SK-N-SH treated with all-trans-retinoic acid at 6 μM for 48 hours (cell line): ENCODE measurements around the gene RIC8A.

Source experiments
- ATAC-seq: fragments of 200-7000 bp; cut with Tn5 transposase; 3 replicates; pipeline ENCODE4 v1.9.1; 2020; ENCODE audit warnings: mild to moderate bottlenecking, moderate library complexity
- CSDC2 ChIP-seq: fragments of 250-450 bp; sonication (Bioruptor Pico); IDR thresholded peaks from 2 replicates; pipeline ENCODE4 v1.5.0; 2020; ENCODE audit warnings: mild to moderate bottlenecking, moderate library complexity
- ESRRG ChIP-seq: fragments of 250-450 bp; sonication (Bioruptor Pico); IDR thresholded peaks from 2 replicates; pipeline ENCODE4 v1.6.1; 2021; ENCODE audit warnings: mild to moderate bottlenecking
- GLIS3 ChIP-seq: fragments of 250-450 bp; sonication (Bioruptor Pico); IDR thresholded peaks from 2 replicates; pipeline ENCODE4 v1.5.0; 2020; ENCODE audit warnings: mild to moderate bottlenecking, moderate library complexity
- ISL1 ChIP-seq: fragments of 250-450 bp; sonication (Bioruptor Pico); IDR thresholded peaks from 2 replicates; pipeline ENCODE4 v2.1.2; 2022; ENCODE audit warnings: mild to moderate bottlenecking, moderate library complexity
- PPARA ChIP-seq: fragments of 250-450 bp; sonication (Bioruptor Pico); IDR thresholded peaks from 2 replicates; pipeline ENCODE4 v1.5.0; 2020; ENCODE audit warnings: mild to moderate bottlenecking, borderline replicate concordance
- RARB ChIP-seq: fragments of 250-450 bp; sonication (Bioruptor Pico); IDR thresholded peaks from 2 replicates; pipeline ENCODE4 v1.8.0; 2021; ENCODE audit warnings: mild to moderate bottlenecking, moderate library complexity
- TCF4 ChIP-seq: fragments of 250-450 bp; sonication (Bioruptor Pico); IDR thresholded peaks from 2 replicates; pipeline ENCODE4 v1.8.0; 2021; ENCODE audit warnings: mild to moderate bottlenecking, moderate library complexity, borderline replicate concordance
- TOX ChIP-seq: fragments of 250-450 bp; sonication (Bioruptor Pico); IDR thresholded peaks from 2 replicates; pipeline ENCODE4 v1.8.0; 2021; ENCODE audit warnings: mild to moderate bottlenecking, moderate library complexity, borderline replicate concordance
- ZFP3 ChIP-seq: fragments of 250-450 bp; sonication (Bioruptor Pico); IDR thresholded peaks from 2 replicates; pipeline ENCODE4 v1.5.0; 2020; ENCODE audit warnings: mild to moderate bottlenecking, moderate library complexity
- ZFP30 ChIP-seq: fragments of 450-650 bp; formaldehyde crosslinking; IDR thresholded peaks from 2 replicates; pipeline ENCODE4 v1.5.0; 2022; ENCODE audit warnings: mild to moderate bottlenecking, moderate library complexity
- ZNF565 ChIP-seq: fragments of 450-650 bp; formaldehyde crosslinking; conservative IDR thresholded peaks from 2 replicates; pipeline ENCODE4 v1.5.0; 2020; ENCODE audit warnings: low read depth, mild to moderate bottlenecking, moderate library complexity
- ZNF70 ChIP-seq: fragments of 450-650 bp; formaldehyde crosslinking; IDR thresholded peaks from 2 replicates; pipeline ENCODE4 v1.5.0; 2020; ENCODE audit warnings: mild to moderate bottlenecking, moderate library complexity
- ZNF8 ChIP-seq: fragments of 450-650 bp; formaldehyde crosslinking; IDR thresholded peaks from 2 replicates; pipeline ENCODE4 v1.5.0; 2020; ENCODE audit warnings: mild to moderate bottlenecking, moderate library complexity
- TF ChIP-seq, protein P1 (sequence below): fragments of 250-450 bp; sonication (Bioruptor Pico); IDR thresholded peaks from 2 replicates; pipeline ENCODE4 v1.5.0; 2020; ENCODE audit warnings: mild to moderate bottlenecking, moderate library complexity
- TF ChIP-seq, protein P2 (sequence below): fragments of 250-450 bp; sonication (Bioruptor Pico); IDR thresholded peaks from 2 replicates; pipeline ENCODE4 v1.5.1; 2020; ENCODE audit warnings: low read depth, mild to moderate bottlenecking, moderate library complexity
- TF ChIP-seq, protein P3 (sequence below): fragments of 250-450 bp; sonication (Bioruptor Pico); IDR thresholded peaks from 2 replicates; pipeline ENCODE4 v1.5.1; 2021; ENCODE audit warnings: mild to moderate bottlenecking, moderate library complexity
- TF ChIP-seq, protein P4 (sequence below): fragments of 250-450 bp; sonication (Bioruptor Pico); IDR thresholded peaks from 2 replicates; pipeline ENCODE4 v1.8.0; 2020; ENCODE audit warnings: mild to moderate bottlenecking, moderate library complexity, borderline replicate concordance
- TF ChIP-seq, protein P5 (sequence below): fragments of 250-450 bp; sonication (Bioruptor Pico); IDR thresholded peaks from 2 replicates; pipeline ENCODE4 v1.8.0; 2021; ENCODE audit warnings: low read depth, mild to moderate bottlenecking, moderate library complexity, borderline replicate concordance

Gene RIC8A

DNA sequence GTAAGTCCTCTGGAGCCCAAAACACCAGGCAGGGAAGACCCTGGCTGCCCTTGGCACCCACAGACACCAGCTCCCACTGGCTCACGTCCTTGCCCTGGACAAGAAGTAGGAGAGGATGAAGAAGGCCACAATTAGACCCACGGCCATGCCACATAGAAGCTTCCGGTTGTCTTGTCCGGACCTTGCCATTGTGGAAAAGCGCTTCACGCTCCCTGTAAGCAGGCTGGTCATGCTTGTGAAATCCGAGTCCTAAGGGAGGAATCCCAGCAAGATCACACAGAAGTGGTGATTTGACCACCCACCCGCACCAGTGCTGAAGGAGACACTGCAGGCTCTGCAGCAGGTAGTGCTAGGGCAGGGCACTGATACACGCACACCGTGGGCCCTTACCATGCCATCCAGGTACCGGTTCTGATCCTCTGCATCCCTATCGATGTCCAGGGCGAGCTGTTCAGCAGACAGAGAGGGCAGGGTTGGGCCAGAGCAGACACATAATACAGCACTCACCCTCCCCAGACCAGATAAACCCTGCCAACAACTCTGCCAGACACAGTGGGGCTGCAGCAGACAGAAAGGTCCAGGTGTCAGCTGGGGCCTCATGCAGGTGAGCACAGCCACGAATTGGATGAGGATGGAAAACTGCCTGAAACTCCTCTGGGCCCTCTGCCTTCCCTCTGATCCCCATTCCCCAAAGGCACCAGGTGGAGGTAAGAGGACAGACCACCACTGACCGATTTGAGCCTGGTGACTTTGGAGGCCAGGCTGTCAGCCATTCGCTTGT, 2.1 kb upstream of the RIC8A start (continued):
- TF ChIP-seq, protein P1, sequence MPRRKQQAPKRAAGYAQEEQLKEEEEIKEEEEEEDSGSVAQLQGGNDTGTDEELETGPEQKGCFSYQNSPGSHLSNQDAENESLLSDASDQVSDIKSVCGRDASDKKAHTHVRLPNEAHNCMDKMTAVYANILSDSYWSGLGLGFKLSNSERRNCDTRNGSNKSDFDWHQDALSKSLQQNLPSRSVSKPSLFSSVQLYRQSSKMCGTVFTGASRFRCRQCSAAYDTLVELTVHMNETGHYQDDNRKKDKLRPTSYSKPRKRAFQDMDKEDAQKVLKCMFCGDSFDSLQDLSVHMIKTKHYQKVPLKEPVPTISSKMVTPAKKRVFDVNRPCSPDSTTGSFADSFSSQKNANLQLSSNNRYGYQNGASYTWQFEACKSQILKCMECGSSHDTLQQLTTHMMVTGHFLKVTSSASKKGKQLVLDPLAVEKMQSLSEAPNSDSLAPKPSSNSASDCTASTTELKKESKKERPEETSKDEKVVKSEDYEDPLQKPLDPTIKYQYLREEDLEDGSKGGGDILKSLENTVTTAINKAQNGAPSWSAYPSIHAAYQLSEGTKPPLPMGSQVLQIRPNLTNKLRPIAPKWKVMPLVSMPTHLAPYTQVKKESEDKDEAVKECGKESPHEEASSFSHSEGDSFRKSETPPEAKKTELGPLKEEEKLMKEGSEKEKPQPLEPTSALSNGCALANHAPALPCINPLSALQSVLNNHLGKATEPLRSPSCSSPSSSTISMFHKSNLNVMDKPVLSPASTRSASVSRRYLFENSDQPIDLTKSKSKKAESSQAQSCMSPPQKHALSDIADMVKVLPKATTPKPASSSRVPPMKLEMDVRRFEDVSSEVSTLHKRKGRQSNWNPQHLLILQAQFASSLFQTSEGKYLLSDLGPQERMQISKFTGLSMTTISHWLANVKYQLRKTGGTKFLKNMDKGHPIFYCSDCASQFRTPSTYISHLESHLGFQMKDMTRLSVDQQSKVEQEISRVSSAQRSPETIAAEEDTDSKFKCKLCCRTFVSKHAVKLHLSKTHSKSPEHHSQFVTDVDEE (CRISPR knock-in tag), result no peak
- TF ChIP-seq, protein P2, sequence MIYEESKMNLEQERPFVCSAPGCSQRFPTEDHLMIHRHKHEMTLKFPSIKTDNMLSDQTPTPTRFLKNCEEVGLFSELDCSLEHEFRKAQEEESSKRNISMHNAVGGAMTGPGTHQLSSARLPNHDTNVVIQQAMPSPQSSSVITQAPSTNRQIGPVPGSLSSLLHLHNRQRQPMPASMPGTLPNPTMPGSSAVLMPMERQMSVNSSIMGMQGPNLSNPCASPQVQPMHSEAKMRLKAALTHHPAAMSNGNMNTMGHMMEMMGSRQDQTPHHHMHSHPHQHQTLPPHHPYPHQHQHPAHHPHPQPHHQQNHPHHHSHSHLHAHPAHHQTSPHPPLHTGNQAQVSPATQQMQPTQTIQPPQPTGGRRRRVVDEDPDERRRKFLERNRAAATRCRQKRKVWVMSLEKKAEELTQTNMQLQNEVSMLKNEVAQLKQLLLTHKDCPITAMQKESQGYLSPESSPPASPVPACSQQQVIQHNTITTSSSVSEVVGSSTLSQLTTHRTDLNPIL (CRISPR knock-in tag), result no peak
- TF ChIP-seq ISL1, result no peak
- TF ChIP-seq TOX (CRISPR knock-in tag), result no peak
- no peak for TF ChIP-seq ZFP3
- TF ChIP-seq, protein P3, sequence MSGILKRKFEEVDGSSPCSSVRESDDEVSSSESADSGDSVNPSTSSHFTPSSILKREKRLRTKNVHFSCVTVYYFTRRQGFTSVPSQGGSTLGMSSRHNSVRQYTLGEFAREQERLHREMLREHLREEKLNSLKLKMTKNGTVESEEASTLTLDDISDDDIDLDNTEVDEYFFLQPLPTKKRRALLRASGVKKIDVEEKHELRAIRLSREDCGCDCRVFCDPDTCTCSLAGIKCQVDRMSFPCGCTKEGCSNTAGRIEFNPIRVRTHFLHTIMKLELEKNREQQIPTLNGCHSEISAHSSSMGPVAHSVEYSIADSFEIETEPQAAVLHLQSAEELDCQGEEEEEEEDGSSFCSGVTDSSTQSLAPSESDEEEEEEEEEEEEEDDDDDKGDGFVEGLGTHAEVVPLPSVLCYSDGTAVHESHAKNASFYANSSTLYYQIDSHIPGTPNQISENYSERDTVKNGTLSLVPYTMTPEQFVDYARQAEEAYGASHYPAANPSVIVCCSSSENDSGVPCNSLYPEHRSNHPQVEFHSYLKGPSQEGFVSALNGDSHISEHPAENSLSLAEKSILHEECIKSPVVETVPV (CRISPR knock-in tag), result no peak
- TF ChIP-seq GLIS3 (CRISPR knock-in tag), result no peak
- no peak for TF ChIP-seq RARB (CRISPR knock-in tag)
- no peak for TF ChIP-seq ZNF8
- no peak for TF ChIP-seq ZNF70
- TF ChIP-seq, all 23 proteins: peak for 0

DNA sequence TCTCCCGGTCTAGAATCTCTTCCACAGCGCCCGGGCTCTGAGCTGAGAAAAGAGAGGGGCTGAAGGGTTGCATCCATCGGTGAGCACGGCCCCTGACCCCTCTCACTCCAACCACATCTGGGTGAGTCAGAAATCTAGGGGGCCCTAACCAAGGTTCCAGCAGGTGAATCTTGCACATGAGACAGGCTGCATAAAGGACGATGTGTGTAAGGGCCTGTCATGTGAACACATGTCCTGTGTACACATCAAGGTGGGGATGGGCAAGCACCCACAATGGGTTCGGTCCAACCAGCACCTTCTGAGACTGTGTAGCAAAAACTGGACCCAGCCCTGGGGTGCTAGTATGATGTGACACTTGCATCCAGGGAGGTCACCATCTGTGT, 1.5 kb upstream of the RIC8A start:
- TF ChIP-seq CSDC2 (CRISPR knock-in tag), result no peak
- TF ChIP-seq, protein P2 (CRISPR knock-in tag), result no peak
- no peak for TF ChIP-seq TCF4
- TF ChIP-seq, protein P4, sequence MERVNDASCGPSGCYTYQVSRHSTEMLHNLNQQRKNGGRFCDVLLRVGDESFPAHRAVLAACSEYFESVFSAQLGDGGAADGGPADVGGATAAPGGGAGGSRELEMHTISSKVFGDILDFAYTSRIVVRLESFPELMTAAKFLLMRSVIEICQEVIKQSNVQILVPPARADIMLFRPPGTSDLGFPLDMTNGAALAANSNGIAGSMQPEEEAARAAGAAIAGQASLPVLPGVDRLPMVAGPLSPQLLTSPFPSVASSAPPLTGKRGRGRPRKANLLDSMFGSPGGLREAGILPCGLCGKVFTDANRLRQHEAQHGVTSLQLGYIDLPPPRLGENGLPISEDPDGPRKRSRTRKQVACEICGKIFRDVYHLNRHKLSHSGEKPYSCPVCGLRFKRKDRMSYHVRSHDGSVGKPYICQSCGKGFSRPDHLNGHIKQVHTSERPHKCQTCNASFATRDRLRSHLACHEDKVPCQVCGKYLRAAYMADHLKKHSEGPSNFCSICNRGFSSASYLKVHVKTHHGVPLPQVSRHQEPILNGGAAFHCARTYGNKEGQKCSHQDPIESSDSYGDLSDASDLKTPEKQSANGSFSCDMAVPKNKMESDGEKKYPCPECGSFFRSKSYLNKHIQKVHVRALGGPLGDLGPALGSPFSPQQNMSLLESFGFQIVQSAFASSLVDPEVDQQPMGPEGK (CRISPR knock-in tag), result no peak
- TF ChIP-seq PPARA (CRISPR knock-in tag), result no peak
- no peak for TF ChIP-seq ISL1
- TF ChIP-seq ZNF70, result no peak
- TF ChIP-seq RARB (CRISPR knock-in tag), result no peak
- TF ChIP-seq ZFP30, result no peak
- TF ChIP-seq GLIS3 (CRISPR knock-in tag), result no peak
- TF ChIP-seq ESRRG (CRISPR knock-in tag), result no peak
- no peak for TF ChIP-seq ZNF565 (CRISPR knock-in tag)
- TF ChIP-seq, protein P5, sequence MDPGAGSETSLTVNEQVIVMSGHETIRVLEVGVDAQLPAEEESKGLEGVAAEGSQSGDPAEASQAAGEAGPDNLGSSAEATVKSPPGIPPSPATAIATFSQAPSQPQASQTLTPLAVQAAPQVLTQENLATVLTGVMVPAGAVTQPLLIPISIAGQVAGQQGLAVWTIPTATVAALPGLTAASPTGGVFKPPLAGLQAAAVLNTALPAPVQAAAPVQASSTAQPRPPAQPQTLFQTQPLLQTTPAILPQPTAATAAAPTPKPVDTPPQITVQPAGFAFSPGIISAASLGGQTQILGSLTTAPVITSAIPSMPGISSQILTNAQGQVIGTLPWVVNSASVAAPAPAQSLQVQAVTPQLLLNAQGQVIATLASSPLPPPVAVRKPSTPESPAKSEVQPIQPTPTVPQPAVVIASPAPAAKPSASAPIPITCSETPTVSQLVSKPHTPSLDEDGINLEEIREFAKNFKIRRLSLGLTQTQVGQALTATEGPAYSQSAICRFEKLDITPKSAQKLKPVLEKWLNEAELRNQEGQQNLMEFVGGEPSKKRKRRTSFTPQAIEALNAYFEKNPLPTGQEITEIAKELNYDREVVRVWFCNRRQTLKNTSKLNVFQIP (CRISPR knock-in tag), result no peak
- TF ChIP-seq, protein P1 (CRISPR knock-in tag), result no peak
- no peak for ATAC-seq
